ENCODE results near the gene B3GAT3. TPM values are rescaled to one million over a fixed set of nuclear protein-coding genes. Genes with fewer than 3 reads are reported as not detected.

The B3GAT3 gene
- total and polyA plus RNA-seq, 2 donors (not counting 3 experiments of a cell fraction or from before 2014, with no cell fraction given) = 31.6 to 37.2 TPM

- peak; percentile 69 for FAIRE-seq
- Histone ChIP-seq H3K4me3 (replicated peaks in 1 of 3; ENCODE audit: insufficient read depth in 1 of 3, low read depth in 1 of 3, low read length in 3 of 3) (no peak overlapping the region), H3K79me2 (ENCODE audit: control insufficient read depth, insufficient read depth, low read length) (peaks cover 71% of the 10 kb centered on the region), H3K27ac (ENCODE audit: insufficient read depth, low read depth, low read length) (no peak overlapping the region), H3K9ac (replicated peaks; ENCODE audit: extremely low read depth, insufficient read depth, low read length) (no peak overlapping the region), H3K4me2 (ENCODE audit: insufficient read depth, low read length) (no peak overlapping the region), H3K27me3 (ENCODE audit: control insufficient read depth in 2 of 2, insufficient read depth in 2 of 2, low read length in 2 of 2) (no peaks in the 10 kb centered on the region), H2AFZ (ENCODE audit: low read depth, low read length) (no peak overlapping the region), H3K9me1 (replicated peaks; ENCODE audit: control insufficient read depth, extremely low read depth, insufficient read depth, low read length) (no peaks in the 10 kb centered on the region), H3K36me3 (ENCODE audit: control insufficient read depth in 2 of 2, extremely low read depth in 1 of 2, insufficient read depth in 2 of 2, low read length in 2 of 2) (peaks cover 35 to 42% of the 10 kb centered on the region in 2 experiments), H3K4me1 (ENCODE audit: control insufficient read depth, extremely low read depth, insufficient read depth, low read length) (peaks cover 7% of the 10 kb centered on the region), H3K9me3 (replicated peaks; ENCODE audit: control insufficient read depth, insufficient read depth, low read length) (no peaks in the 10 kb centered on the region), H4K20me1 (replicated peaks; ENCODE audit: control insufficient read depth, extremely low read depth, insufficient read depth, low read length) (peaks cover 8% of the 10 kb centered on the region)
- intact Hi-C loops (cut with micrococcal nuclease) (no loop called here), dilution Hi-C loops (cut with MboI; ENCODE audit: extremely low pct_ligation_motif_present, low sequenced_read_pairs) (no loop called here)
- TF ChIP-seq POLR2A (IDR thresholded peaks at IDR 0.05; ENCODE audit: low read depth, low read length) = no peak
- no peak for TF ChIP-seq POLR2AphosphoS5 (IDR thresholded peaks at IDR 0.05; ENCODE audit: insufficient read depth, low read depth, low read length)
- no peak for TF ChIP-seq GATA2 (IDR thresholded peaks at IDR 0.05; ENCODE audit: insufficient read depth, insufficient read length, low read depth, low read length)
- TF ChIP-seq, protein P1, sequence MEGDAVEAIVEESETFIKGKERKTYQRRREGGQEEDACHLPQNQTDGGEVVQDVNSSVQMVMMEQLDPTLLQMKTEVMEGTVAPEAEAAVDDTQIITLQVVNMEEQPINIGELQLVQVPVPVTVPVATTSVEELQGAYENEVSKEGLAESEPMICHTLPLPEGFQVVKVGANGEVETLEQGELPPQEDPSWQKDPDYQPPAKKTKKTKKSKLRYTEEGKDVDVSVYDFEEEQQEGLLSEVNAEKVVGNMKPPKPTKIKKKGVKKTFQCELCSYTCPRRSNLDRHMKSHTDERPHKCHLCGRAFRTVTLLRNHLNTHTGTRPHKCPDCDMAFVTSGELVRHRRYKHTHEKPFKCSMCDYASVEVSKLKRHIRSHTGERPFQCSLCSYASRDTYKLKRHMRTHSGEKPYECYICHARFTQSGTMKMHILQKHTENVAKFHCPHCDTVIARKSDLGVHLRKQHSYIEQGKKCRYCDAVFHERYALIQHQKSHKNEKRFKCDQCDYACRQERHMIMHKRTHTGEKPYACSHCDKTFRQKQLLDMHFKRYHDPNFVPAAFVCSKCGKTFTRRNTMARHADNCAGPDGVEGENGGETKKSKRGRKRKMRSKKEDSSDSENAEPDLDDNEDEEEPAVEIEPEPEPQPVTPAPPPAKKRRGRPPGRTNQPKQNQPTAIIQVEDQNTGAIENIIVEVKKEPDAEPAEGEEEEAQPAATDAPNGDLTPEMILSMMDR (IDR thresholded peaks at IDR 0.05; ENCODE audit: extremely low read depth in 1 of 2, insufficient read depth in 1 of 2, low read depth in 1 of 2, low read length in 2 of 2) = no peak
- TF ChIP-seq JUN (IDR thresholded peaks at IDR 0.05; ENCODE audit: borderline replicate concordance, insufficient read depth, insufficient read length, low read depth) = no peak
- TF ChIP-seq MYC (IDR thresholded peaks at IDR 0.05; ENCODE audit: low read depth, low read length) = no peak
- no peak for TF ChIP-seq EZH2 (IDR thresholded peaks at IDR 0.05; ENCODE audit: borderline replicate concordance, low read depth, low read length, severe bottlenecking)
- no peak for TF ChIP-seq MAX (IDR thresholded peaks at IDR 0.05; ENCODE audit: insufficient read depth, insufficient read length)
- TF ChIP-seq FOS (IDR thresholded peaks at IDR 0.05; ENCODE audit: borderline replicate concordance, insufficient read depth, low read length) = no peak
- no TSS peak for BruUV-seq (replicated peaks)
- ChIA-PET CTCF (interaction anchor here (0.7 to 15.7 kb wide), 4 partner anchors 22 to 171 kb away, joined by 3 to 376 read pairs (median 18); partner anchors contain the start of gene AHNAK), POLR2A (interaction anchor here (1.6 kb wide), 1 partner anchor 8 kb away, joined by 5 read pairs; the partner anchor contains the start of gene EEF1G)
- DNase-seq (ENCODE audit: low read depth, low spot score) = no peak
These were observed 55.5 kb downstream of the B3GAT3 start for GRCh38 chr11:62566247-62566646.

Small RNA genes within 50 kb of the gene (microRNA-seq; reads per million reads assigned to microRNA genes)
- not detected for gene MIR6747 (ENCODE audit: borderline number of aligned reads, borderline replicate concordance)

Small RNA genes within 50 kb of the gene (small RNA-seq; reads per million reads assigned to genes)
- not detected for gene AP001458.1 (ENCODE audit: insufficient read depth, insufficient read length, low read depth, low replicate concordance)
- gene MIR6747 (ENCODE audit: insufficient read depth, insufficient read length, low read depth, low replicate concordance) = not detected
- not detected for gene SNORA57 (ENCODE audit: insufficient read depth, insufficient read length, low read depth, low replicate concordance)

Other genes starting within 250 kb of the B3GAT3 start
- not detected in 2 replicates for gene SCGB1A1, start 203.0 kb downstream of the B3GAT3 start, total RNA-seq
- not detected in 2 replicates for gene SCGB1A1, start 203.0 kb downstream of the B3GAT3 start, polyA plus RNA-seq
- gene AHNAK, start 75.2 kb downstream of the B3GAT3 start, total RNA-seq = 381 and 436 TPM in 2 replicates
- 25.1 and 35.2 TPM in 2 replicates for gene AHNAK, start 75.2 kb downstream of the B3GAT3 start, polyA plus RNA-seq
- gene EEF1G, start 48.1 kb downstream of the B3GAT3 start, total RNA-seq = 1,341 and 1,345 TPM in 2 replicates
- gene EEF1G, start 48.1 kb downstream of the B3GAT3 start, polyA plus RNA-seq = 1,723 and 2,133 TPM in 2 replicates
- gene TUT1, start 30.5 kb downstream of the B3GAT3 start, total RNA-seq = 16.9 and 17.8 TPM in 2 replicates
- gene TUT1, start 30.5 kb downstream of the B3GAT3 start, polyA plus RNA-seq = 11.5 and 12.7 TPM in 2 replicates
- gene MTA2, start 20.1 kb downstream of the B3GAT3 start, total RNA-seq = 166 and 176 TPM in 2 replicates
- 30.2 and 40.4 TPM in 2 replicates for gene MTA2, start 20.1 kb downstream of the B3GAT3 start, polyA plus RNA-seq
- gene EML3, start 9.2 kb downstream of the B3GAT3 start, total RNA-seq = 101 and 110 TPM in 2 replicates
- 75.7 and 78.3 TPM in 2 replicates for gene EML3, start 9.2 kb downstream of the B3GAT3 start, polyA plus RNA-seq
- gene ROM1, start 8.7 kb downstream of the B3GAT3 start, total RNA-seq = 8.2 and 8.8 TPM in 2 replicates
- 4.8 and 5.3 TPM in 2 replicates for gene ROM1, start 8.7 kb downstream of the B3GAT3 start, polyA plus RNA-seq
- gene GANAB, start 24.6 kb upstream of the B3GAT3 start, total RNA-seq = 357 and 389 TPM in 2 replicates
- gene GANAB, start 24.6 kb upstream of the B3GAT3 start, polyA plus RNA-seq = 433 and 455 TPM in 2 replicates
- 21.7 and 22.8 TPM in 2 replicates for gene INTS5, start 31.3 kb upstream of the B3GAT3 start, total RNA-seq
- 20.3 and 20.9 TPM in 2 replicates for gene INTS5, start 31.3 kb upstream of the B3GAT3 start, polyA plus RNA-seq
- gene C11orf98, start 43.2 kb upstream of the B3GAT3 start, total RNA-seq = 58.7 and 61.0 TPM in 2 replicates
- 32.3 and 39.5 TPM in 2 replicates for gene C11orf98, start 43.2 kb upstream of the B3GAT3 start, polyA plus RNA-seq
- gene CSKMT, start 43.3 kb upstream of the B3GAT3 start, total RNA-seq = 28.4 and 38.1 TPM in 2 replicates
- 7.8 and 7.9 TPM in 2 replicates for gene CSKMT, start 43.3 kb upstream of the B3GAT3 start, polyA plus RNA-seq
- 8.6 and 9.0 TPM in 2 replicates for gene UQCC3, start 49.7 kb upstream of the B3GAT3 start, total RNA-seq
- gene UQCC3, start 49.7 kb upstream of the B3GAT3 start, polyA plus RNA-seq = 15.3 and 15.5 TPM in 2 replicates
- gene LBHD1, start 50.3 kb upstream of the B3GAT3 start, total RNA-seq = 7.5 and 10.5 TPM in 2 replicates
- gene LBHD1, start 50.3 kb upstream of the B3GAT3 start, polyA plus RNA-seq = 3.5 and 3.8 TPM in 2 replicates
- gene UBXN1, start 57.1 kb upstream of the B3GAT3 start, total RNA-seq = 112 and 113 TPM in 2 replicates
- 105 and 114 TPM in 2 replicates for gene UBXN1, start 57.1 kb upstream of the B3GAT3 start, polyA plus RNA-seq
- gene LRRN4CL, start 67.5 kb upstream of the B3GAT3 start, total RNA-seq = 0.20 and 0.37 TPM in 2 replicates
- 0.03 TPM in 1 of 2 replicates, not detected in the other for gene LRRN4CL, start 67.5 kb upstream of the B3GAT3 start, polyA plus RNA-seq
- gene BSCL2, start 85.4 kb upstream of the B3GAT3 start, total RNA-seq = 31.1 and 31.3 TPM in 2 replicates
- 94.8 and 126 TPM in 2 replicates for gene BSCL2, start 85.4 kb upstream of the B3GAT3 start, polyA plus RNA-seq
- not detected in 2 replicates for gene GNG3, start 85.7 kb upstream of the B3GAT3 start, total RNA-seq
- gene GNG3, start 85.7 kb upstream of the B3GAT3 start, polyA plus RNA-seq = not detected in 2 replicates
- gene HNRNPUL2, start 105.5 kb upstream of the B3GAT3 start, total RNA-seq = 53.4 and 56.2 TPM in 2 replicates
- 14.1 and 18.3 TPM in 2 replicates for gene HNRNPUL2, start 105.5 kb upstream of the B3GAT3 start, polyA plus RNA-seq
- 31.6 and 43.5 TPM in 2 replicates for gene TTC9C, start 106.5 kb upstream of the B3GAT3 start, total RNA-seq
- 20.6 and 27.4 TPM in 2 replicates for gene TTC9C, start 106.5 kb upstream of the B3GAT3 start, polyA plus RNA-seq
- 6.9 and 8.1 TPM in 2 replicates for gene ZBTB3, start 132.2 kb upstream of the B3GAT3 start, total RNA-seq
- 3.7 and 4.1 TPM in 2 replicates for gene ZBTB3, start 132.2 kb upstream of the B3GAT3 start, polyA plus RNA-seq
- gene POLR2G, start 139.6 kb upstream of the B3GAT3 start, total RNA-seq = 94.3 and 96.2 TPM in 2 replicates
- 258 and 266 TPM in 2 replicates for gene POLR2G, start 139.6 kb upstream of the B3GAT3 start, polyA plus RNA-seq
- 28.9 and 30.4 TPM in 2 replicates for gene TAF6L, start 149.4 kb upstream of the B3GAT3 start, total RNA-seq
- 28.6 and 33.3 TPM in 2 replicates for gene TAF6L, start 149.4 kb upstream of the B3GAT3 start, polyA plus RNA-seq
- 27.6 and 27.8 TPM in 2 replicates for gene TMEM179B, start 165.4 kb upstream of the B3GAT3 start, total RNA-seq
- 102 and 123 TPM in 2 replicates for gene TMEM179B, start 165.4 kb upstream of the B3GAT3 start, polyA plus RNA-seq
- gene TMEM223, start 170.0 kb upstream of the B3GAT3 start, total RNA-seq = 11.8 and 12.7 TPM in 2 replicates
- gene TMEM223, start 170.0 kb upstream of the B3GAT3 start, polyA plus RNA-seq = 26.7 and 31.8 TPM in 2 replicates
- 71.4 and 74.4 TPM in 2 replicates for gene NXF1, start 183.5 kb upstream of the B3GAT3 start, total RNA-seq
- 99.8 and 101 TPM in 2 replicates for gene NXF1, start 183.5 kb upstream of the B3GAT3 start, polyA plus RNA-seq
- gene STX5, start 210.1 kb upstream of the B3GAT3 start, total RNA-seq = 41.3 and 42.8 TPM in 2 replicates
- 46.4 and 50.7 TPM in 2 replicates for gene STX5, start 210.1 kb upstream of the B3GAT3 start, polyA plus RNA-seq
- gene TEX54, start 210.9 kb upstream of the B3GAT3 start, total RNA-seq = not detected in 2 replicates
- not detected in 2 replicates for gene TEX54, start 210.9 kb upstream of the B3GAT3 start, polyA plus RNA-seq
- gene WDR74, start 217.6 kb upstream of the B3GAT3 start, total RNA-seq = 51.7 and 51.8 TPM in 2 replicates
- gene WDR74, start 217.6 kb upstream of the B3GAT3 start, polyA plus RNA-seq = 44.7 and 44.8 TPM in 2 replicates

Data from endothelial cell of umbilical vein (primary cell).